Astrocyte (in vitro differentiated cells and primary cell): ENCODE measurements around the gene BORCS6.

ENCODE experiments used
- EZH2 ChIP-seq: IDR thresholded peaks from 2 replicates; pipeline ENCODE4 v1.6.1; 2012; ENCODE audit warnings: mild to moderate bottlenecking, low read length, inconsistent platforms; ENCODE audit not compliant: insufficient read depth
- TF ChIP-seq, protein P1 (sequence below): IDR thresholded peaks from 2 replicates; pipeline ENCODE4 v1.5.1; 2011; ENCODE audit warnings: low read depth, mild to moderate bottlenecking, inconsistent platforms, low read length, moderate library complexity; ENCODE audit not compliant: insufficient read depth

DNA sequence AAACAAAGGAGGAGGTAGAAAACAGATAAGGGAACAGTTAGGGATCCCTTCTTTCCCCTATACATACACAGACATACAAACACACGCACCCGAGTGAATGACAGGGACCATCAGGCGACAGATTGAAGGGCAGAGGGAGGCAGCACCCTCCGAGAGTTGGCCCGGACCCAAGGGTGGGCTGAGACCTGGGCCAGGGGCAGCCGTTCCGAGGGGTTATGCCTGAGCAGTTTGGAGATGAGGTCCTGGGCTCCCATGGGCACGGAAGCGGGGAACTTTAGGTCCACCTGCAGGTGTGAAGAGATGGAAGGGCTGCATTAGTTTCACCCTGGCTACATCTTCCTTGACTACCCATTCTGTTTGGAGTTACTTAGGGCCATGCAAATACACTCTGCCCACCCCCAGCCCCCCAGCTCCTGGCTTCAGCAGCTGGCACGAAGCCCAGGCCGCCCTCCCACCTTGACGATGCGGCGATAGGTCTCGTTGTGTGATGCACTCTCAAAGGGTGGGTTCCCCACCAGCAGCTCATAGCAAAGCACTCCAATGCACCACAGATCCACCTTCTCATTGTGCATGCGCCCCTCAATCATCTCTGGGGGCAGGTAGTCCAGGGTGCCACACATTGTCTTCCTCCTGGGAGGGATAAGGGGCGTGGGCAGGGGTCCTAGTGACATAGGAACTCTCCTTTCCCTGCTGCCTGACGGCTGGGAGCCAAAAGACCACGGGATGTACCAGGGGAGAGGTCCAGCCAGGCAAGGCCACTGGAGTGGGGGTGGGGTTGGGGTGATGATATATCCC lies 15.0 kb upstream of the BORCS6 start:
- TF ChIP-seq, protein P1, sequence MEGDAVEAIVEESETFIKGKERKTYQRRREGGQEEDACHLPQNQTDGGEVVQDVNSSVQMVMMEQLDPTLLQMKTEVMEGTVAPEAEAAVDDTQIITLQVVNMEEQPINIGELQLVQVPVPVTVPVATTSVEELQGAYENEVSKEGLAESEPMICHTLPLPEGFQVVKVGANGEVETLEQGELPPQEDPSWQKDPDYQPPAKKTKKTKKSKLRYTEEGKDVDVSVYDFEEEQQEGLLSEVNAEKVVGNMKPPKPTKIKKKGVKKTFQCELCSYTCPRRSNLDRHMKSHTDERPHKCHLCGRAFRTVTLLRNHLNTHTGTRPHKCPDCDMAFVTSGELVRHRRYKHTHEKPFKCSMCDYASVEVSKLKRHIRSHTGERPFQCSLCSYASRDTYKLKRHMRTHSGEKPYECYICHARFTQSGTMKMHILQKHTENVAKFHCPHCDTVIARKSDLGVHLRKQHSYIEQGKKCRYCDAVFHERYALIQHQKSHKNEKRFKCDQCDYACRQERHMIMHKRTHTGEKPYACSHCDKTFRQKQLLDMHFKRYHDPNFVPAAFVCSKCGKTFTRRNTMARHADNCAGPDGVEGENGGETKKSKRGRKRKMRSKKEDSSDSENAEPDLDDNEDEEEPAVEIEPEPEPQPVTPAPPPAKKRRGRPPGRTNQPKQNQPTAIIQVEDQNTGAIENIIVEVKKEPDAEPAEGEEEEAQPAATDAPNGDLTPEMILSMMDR, result no peak
- no peak for TF ChIP-seq EZH2
